ENCODE measurements around the gene WNK4.
A peak's percentile ranks its signal among the peaks of the same experiment; 100 is the strongest.
"Not testable (repeated sequence)": the region's sequence is repeated elsewhere in the genome, so short reads cannot be mapped to it uniquely, and the experiment has no call there.

The WNK4 gene

DNA sequence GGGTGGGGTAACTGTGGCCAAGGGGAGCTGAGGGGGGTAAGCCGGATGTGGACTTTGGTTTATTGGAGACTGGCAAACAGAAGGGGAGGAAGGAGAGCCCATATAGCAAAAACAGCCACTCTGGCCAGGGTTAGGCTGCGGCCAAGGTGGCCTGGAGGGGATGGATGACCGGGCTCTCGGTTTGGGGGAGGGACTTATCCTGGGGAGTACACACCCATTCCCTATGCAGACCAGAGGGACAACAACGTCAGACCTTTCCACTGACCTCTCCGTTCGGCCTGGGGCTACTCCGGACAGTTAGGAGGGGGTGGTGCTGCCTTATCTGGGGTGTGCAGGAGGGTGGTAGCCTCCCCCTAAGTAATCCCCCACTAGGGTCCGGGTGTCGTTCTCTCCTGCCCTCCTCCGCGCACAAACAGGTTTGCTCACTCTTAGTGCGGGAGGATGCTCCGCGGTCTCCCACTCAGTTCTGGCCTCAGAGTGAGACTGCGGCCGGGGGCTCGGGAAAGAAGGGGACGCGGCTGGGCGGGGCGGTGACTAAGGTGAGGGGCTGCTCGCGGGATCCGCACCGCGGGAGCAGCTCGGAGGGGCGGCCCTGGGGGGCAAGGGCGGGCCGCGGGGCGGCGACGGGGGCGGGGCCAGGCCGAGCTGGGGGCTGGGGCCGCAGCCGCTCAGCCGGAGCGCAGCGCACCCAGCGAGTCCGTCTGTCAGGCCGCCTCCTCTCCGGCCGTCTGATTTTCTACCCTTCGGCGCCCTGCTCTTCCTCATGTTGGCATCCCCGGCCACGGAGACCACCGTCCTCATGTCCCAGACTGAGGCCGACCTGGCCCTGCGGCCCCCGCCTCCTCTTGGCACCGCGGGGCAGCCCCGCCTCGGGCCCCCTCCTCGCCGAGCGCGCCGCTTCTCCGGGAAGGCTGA is at the start of gene WNK4:
Gene WNK4 (plus strand): TSS at position 675 of the 915 bp plus-strand sequence. CDS start 89 bp downstream, at position 764.
- DNase-seq (ENCODE audit: low spot score) = no peak

DNA sequence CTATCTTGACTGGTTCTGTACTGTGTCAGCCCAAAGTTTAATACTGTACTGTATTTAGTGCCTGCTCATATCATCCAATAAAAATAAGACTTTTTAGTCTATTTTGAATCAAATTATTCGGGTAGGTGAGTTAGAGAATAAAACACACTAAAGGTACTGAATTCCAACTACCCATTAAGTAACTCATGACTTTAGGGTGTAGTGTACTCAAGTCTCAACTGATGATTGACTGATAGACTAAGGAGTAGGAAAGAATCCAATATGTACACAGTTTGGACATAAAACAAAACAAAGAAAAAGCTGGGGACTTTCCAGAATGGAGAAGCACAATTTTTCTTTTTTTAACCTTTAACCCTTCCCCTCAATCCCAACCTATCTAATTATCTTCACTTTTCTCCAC is 39.7 kb upstream of the WNK4 start:
- DNase-seq (ENCODE audit: low spot score) = no peak

DNA sequence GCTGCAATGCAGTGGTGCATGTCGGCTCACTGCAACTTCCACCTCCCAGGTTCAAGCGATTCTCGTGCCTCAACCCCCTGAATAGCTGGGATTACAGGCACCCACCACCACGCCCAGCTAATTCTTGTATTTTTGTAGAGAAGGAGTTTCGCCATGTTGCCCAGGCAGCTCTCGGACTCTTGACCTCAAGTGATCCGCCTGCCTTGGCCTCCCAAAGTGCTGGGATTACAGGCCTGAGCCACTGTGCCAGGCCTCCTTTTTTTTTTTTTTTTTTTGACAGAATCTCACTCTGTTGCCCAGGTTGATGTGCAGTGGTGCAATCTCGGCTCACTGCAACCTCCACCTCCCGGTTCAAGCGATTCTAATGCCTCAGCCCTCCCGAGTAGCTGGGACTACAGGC is 37.5 kb upstream of the WNK4 start:
- not testable (repeated sequence) for DNase-seq (ENCODE audit: low spot score)

GRCh38 chr17:42743595-42744282 is 36.7 kb upstream of the WNK4 start:
- DNase-seq (ENCODE audit: low spot score) = no peak

GRCh38 chr17:42744283-42744805 is 36.1 kb upstream of the WNK4 start:
- no peak for DNase-seq (ENCODE audit: low spot score)

DNA sequence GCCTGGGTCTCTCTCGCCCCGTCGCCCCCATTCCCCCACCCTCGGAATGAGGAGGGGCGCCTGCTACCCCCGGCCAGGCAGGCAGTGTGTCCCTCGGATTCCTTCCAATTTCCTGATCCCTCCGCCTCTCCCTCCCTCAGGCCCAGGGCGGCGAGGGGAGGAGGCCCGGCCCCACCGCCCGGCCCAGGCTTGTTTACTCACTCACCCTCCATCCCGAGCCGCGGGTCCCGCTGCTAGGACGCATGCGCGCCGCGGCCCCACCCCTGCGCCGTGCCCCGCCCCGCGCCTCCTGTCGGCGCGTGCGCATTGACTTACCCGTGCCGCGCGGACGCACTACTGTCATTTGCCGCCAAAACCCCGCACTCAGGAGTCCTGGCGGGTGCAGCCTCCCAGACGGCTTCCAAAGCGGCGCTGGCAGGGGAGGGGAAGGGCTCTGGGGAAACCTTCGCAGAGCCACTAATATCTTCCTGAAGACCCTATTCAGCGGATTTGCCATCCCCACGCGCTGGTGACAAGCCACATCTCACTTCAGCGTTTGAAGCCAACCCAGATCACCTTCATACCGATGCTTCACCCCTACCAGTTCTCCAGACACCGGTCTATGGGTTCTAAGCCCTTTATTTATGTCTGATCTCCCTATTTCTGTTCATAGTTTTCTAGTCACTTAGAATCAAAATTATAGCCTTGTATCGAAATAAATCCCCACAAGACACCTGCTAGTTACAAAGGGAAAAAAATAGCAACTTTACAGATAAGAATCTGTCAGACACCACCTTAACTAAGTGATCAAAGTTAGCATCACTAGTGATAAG is 35.4 kb upstream of the WNK4 start, which contains the start of gene EZH1:
Gene EZH1 (minus strand): TSS at position 235 of the 812 bp plus-strand sequence. CDS start 16,099 bp downstream, outside the sequence.
- peak; percentile 97 for DNase-seq (ENCODE audit: low spot score)

GRCh38 chr17:42748202-42748907 is 32.1 kb upstream of the WNK4 start:
- no peak for DNase-seq (ENCODE audit: low spot score)

- no peak for DNase-seq (ENCODE audit: low spot score)
Measured at GRCh38 chr17:42748908-42749798, 31.3 kb upstream of the WNK4 start.

DNA sequence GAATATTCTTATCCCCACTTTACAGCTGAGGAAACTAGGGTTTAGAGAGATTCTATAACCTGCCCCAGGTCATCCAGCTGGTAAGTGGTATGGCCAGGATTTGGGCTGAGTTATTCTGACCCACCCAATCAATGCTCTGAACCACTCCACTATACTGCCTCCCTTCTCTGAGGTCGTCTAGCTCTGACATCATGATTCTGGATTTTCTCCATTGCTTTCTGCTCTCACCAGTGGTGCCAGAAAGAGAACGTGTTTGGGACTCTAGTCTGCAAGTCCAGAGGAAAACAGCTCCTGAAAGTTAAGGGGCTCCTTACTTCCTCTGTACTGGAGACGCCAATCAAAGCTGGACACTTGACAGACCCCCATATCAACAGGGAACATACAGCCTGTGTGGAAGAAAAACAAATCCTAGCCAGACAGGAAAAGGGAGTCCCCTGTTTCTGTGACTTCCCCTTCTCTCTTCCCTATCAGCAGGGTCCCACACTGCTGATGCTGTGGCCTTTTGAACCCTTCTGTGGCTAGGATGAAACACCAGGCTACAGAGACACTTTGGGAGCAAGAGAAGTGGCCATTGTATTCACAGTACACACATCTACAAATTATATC is 29.6 kb upstream of the WNK4 start:
- DNase-seq (ENCODE audit: low spot score) = no peak

DNA sequence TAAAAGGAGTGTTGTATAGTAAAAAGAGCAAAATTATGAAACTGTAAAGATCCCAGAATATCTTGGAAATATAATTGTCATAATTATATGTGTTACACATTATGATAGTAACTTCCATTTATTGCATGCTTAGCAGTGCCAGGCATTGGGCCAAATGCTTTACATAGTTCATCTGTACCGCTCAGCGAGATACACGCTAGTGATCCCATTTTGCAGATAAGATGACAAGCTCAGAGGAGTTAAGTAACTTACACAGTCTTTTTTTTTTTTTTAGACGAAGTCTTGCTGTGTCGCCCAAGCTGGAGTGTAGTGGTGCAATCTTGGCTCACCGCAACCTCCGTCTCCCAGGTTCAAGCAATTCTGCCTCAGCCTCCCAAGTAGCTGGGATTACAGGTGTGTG is 28.8 kb upstream of the WNK4 start:
- DNase-seq (ENCODE audit: low spot score) = no peak

GRCh38 chr17:42754782-42755181 is 25.6 kb upstream of the WNK4 start:
- DNase-seq (ENCODE audit: low spot score) = no peak

GRCh38 chr17:42759982-42760651 is 20.3 kb upstream of the WNK4 start:
- no peak for DNase-seq (ENCODE audit: low spot score)

- no peak for DNase-seq (ENCODE audit: low spot score)
Measured at GRCh38 chr17:42760652-42761581, 19.5 kb upstream of the WNK4 start, which contains the start of gene RAMP2. Gene RAMP2, plus strand, starts transcription at chr17:42761227. Its CDS starts 35 bp downstream, at chr17:42761262.

GRCh38 chr17:42761638-42762037 is 18.8 kb upstream of the WNK4 start:
- no peak for DNase-seq (ENCODE audit: low spot score)

DNA sequence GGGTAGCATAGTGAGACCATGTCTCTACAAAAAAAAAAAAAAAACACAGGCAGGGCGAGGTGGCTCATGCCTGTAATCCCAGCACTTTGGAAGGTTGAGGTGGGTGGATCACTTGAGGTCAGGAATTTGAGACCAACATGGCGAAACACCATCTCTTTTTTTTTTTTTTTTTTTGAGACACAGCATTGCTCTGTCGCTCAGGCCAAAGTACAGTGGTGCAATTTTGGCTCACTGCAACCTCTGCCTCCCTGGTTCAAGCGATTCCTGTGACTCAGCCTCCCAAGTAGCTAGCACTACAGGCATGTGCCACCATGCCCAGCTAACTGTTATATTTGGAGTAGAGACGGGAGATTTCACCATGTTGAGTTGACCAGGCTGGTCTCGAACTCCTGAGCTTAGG is 14.3 kb upstream of the WNK4 start:
- DNase-seq (ENCODE audit: low spot score) = no peak

DNA sequence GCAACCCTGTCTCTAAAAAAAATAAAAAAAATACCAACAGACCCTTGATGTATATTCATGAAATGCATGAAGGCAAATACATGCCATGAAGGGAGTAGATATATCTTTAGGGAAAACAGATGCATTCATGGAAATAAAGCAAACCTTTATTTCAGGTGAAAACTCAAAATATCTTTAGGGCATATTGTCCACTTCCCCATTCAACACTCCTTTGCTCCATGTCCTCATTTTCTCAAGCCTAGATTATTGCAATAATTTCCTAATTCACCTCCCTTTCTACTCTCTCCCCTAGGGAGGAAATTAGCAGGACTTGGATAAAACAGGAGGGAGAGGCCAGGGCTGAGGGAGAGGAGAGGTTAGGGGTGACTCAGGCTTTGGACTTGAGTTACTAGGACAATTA is 12.9 kb upstream of the WNK4 start:
- DNase-seq (ENCODE audit: low spot score) = no peak

GRCh38 chr17:42768006-42768405 is 12.4 kb upstream of the WNK4 start:
- not testable (repeated sequence) for DNase-seq (ENCODE audit: low spot score)

DNA sequence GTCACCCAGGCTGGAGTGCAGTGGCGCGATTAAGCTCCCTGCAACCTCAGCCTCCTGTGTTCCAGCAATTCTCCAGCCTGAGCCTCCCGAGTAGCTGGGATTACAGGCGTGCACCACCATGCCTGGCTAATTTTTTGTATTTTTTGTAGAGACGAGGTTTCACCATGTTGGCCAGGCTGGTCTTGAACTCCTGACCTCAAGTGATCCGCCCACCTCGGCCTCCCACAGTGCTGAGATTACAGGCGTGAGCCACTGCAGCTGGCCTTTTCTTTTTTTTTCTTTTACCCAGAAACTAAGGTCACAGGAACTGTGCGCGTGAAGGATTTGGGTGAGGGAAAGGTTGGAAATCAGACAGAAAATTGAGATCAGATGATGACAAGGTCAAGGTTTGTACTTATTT is 10.4 kb upstream of the WNK4 start:
- not testable (repeated sequence) for DNase-seq (ENCODE audit: low spot score)

Measured in left forelimb (tissue), 1 donor.